Measurements from ENCODE around the gene MCAM. TPM values are rescaled to one million over a fixed set of nuclear protein-coding genes. Genes with fewer than 3 reads are reported as not detected.
A peak's percentile ranks its signal among the peaks of the same experiment; 100 is the strongest.

Gene MCAM
- total and polyA plus RNA-seq, 4 donors, result 51.9 to 174 (median 124) TPM

DNA sequence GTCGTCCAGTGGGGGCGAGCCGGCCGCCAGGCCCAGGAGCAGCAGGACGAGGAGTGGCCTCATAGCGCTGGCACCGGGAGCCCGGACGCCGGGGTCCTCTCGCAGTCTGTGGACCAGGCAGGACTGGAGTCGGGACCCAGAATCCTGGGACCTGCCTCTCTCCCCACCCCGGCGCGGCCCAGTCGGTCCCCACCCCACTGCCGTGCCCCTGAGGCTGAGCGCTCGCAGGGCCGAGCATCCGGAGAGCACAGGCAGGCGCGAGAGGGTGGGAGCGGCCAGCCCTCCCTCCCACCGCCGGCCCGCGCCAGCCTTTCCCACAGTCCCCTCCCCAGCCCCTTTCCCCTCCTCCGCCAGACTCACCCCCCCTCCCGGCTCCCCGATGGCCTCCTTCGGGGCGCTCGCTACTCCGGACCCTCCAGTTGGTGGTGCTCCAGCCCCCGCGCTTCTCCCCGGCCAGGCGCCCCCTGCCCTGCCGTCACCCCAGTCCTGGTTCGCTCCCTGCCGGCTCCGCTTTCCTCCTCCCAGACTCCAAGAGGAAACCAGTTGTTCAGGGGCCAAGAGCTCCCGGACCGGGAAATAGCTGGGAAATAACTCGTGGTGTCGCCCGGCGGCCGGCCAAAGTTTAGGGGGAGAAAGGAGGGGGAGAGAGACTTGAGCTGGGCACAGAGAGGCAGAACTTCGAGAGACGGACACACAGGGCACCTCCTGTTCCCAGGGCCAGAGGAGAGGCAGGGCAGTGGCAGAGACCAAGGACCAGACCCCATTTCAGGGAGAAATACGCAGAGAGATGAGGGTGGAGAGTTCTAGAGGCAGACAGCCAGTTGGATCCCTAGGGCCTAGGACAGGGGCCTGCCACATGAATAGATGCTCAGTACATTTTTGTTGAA is 23.6 kb upstream of the MCAM start, which contains the start of gene C1QTNF5:
Gene C1QTNF5, minus strand, starts transcription at position 549 of the 887 bp plus-strand sequence. Its CDS starts 486 bp downstream, at position 63.
- WGBS, 2 donors, result 4% methylated on average over 40 to 53 of the region's 53 CpGs
- ATAC-seq (ENCODE audit: insufficient read depth, low FRiP score) (peak; percentile 23), DNase-seq (peak; percentile 95 to 97 (median 97))
- Histone ChIP-seq H3K4me3 (peak within 1 kb of the TSS; percentile 52), H3K36me3 (ENCODE audit: control insufficient read depth in 4 of 4, insufficient read depth in 4 of 4, low read length in 4 of 4) (peaks cover 0 to 7% (median 3%) of the 10 kb centered on the region in 4 donors), H3K27me3 (ENCODE audit: control insufficient read depth in 3 of 3, insufficient read depth in 3 of 3, low read length in 2 of 3) (no peaks in the 10 kb centered on the region), H3K4me1 (ENCODE audit: control insufficient read depth in 5 of 5, insufficient read depth in 5 of 5, low read length in 5 of 5) (peaks cover 0 to 47% (median 11%) of the 10 kb centered on the region in 5 donors), H3K27ac (ENCODE audit: low read depth in 1 of 2, low read length in 1 of 2) (peak within 1 kb of the TSS; percentile 90 to 91), H3K9ac (ENCODE audit: insufficient read depth in 1 of 2, low read length in 2 of 2) (peak within 1 kb of the TSS; percentile 25 to 58), H3K9me3 (ENCODE audit: control insufficient read depth in 4 of 4, insufficient read depth in 3 of 4, low read length in 3 of 4) (no peaks in the 10 kb centered on the region)
- TF ChIP-seq, protein P1, sequence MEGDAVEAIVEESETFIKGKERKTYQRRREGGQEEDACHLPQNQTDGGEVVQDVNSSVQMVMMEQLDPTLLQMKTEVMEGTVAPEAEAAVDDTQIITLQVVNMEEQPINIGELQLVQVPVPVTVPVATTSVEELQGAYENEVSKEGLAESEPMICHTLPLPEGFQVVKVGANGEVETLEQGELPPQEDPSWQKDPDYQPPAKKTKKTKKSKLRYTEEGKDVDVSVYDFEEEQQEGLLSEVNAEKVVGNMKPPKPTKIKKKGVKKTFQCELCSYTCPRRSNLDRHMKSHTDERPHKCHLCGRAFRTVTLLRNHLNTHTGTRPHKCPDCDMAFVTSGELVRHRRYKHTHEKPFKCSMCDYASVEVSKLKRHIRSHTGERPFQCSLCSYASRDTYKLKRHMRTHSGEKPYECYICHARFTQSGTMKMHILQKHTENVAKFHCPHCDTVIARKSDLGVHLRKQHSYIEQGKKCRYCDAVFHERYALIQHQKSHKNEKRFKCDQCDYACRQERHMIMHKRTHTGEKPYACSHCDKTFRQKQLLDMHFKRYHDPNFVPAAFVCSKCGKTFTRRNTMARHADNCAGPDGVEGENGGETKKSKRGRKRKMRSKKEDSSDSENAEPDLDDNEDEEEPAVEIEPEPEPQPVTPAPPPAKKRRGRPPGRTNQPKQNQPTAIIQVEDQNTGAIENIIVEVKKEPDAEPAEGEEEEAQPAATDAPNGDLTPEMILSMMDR (IDR thresholded peaks at IDR 0.05; ENCODE audit: control extremely low read depth, extremely low read depth), result no peak

DNA sequence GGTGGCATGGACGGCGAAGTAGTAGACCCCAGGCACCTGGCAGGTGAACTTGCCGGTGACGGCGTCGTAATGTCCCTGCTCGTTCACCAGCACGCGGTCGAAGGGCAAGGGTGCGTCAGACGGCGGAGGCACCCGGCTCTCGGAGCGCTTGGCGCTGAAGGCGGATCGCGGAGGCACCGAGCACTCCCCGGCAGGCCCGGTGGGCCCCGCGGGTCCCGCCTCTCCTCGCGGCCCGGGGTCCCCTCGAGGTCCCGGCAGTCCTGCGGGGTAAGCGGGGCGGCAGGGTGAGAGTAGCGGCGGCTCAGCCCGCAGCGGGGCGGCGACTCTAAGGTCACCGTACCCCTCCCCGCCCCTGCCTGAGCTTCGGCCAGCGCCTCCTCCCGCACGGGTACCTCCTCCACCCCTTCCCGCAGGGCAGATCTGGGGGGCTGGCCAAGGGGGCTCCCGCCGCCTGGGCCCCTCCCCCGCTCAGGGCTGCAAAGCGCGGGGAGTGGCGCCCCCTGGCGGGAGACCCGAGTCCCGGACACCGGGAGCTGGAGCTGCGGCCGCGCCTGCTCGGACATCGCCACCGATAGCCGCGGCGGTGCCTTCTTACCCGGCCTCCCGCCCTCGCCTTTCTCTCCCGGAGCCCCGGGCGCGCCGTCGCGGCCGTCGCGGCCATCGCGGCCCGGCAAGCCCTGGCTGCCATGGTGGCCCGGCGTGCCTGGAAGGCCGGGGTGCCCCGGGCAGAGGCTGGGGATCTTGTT is 22.8 kb upstream of the MCAM start:
- H3K36me3 ChIP-seq (ENCODE audit: control insufficient read depth in 4 of 4, insufficient read depth in 4 of 4, low read length in 4 of 4), result peaks cover 0 to 7% (median 3%) of the 10 kb centered on the region in 4 donors
- ATAC-seq (ENCODE audit: insufficient read depth, low FRiP score) (peak; percentile 77), DNase-seq (peak; percentile 83 to 86 (median 86))
- no peaks in the 10 kb centered on the region for H3K9me3 ChIP-seq (ENCODE audit: control insufficient read depth in 4 of 4, insufficient read depth in 3 of 4, low read length in 3 of 4)
- peaks cover 0 to 55% (median 18%) of the 10 kb centered on the region in 5 donors for H3K4me1 ChIP-seq (ENCODE audit: control insufficient read depth in 5 of 5, insufficient read depth in 5 of 5, low read length in 5 of 5)
- peak overlapping the region in 1 of 2 donors; percentile 25 for H3K9ac ChIP-seq (ENCODE audit: insufficient read depth in 1 of 2, low read length in 2 of 2)
- TF ChIP-seq, protein P1 (IDR thresholded peaks at IDR 0.05; ENCODE audit: control extremely low read depth, extremely low read depth), result peak; percentile 28
- H3K4me3 ChIP-seq, result peak overlapping the region; percentile 52
- H3K27ac ChIP-seq (ENCODE audit: low read depth in 1 of 2, low read length in 1 of 2), result peak overlapping the region; percentile 90 to 91
- 5% methylated on average over 61 to 86 of the region's 86 CpGs for WGBS, 2 donors
- H3K27me3 ChIP-seq (ENCODE audit: control insufficient read depth in 3 of 3, insufficient read depth in 3 of 3, low read length in 2 of 3), result no peaks in the 10 kb centered on the region

DNA sequence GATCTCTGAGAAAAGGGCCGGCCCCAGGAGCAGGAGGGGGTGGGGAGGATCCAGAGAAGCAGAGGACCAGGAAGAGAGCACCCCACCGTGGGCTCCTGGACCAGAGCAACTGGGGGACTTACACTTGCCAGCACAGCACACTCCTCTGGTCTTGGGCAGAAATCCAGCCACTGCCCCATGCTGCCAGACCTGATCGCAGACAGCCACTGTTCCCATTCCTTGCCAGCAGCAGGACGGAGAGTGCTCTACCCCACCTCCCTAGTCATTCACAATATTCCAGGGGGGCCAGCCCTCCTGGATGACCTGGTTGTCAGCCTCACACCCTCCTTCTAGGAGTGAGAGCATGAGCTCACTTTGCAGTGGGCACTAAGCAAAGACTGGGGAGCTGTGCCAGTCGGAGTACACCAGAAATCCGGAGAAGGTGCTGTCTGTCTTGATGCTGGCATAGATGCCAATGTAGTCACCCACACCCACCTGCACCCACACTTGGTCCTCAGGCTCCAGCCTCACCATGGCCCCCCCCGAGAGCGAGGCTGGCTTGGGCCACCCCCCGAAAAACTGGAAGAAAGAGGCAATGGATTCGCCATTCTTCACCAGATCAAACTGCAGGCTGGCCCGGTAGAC is 22.1 kb upstream of the MCAM start:
- Histone ChIP-seq H3K4me3 (peak overlapping the region; percentile 52), H3K4me1 (ENCODE audit: control insufficient read depth in 5 of 5, insufficient read depth in 5 of 5, low read length in 5 of 5) (peaks cover 0 to 55% (median 18%) of the 10 kb centered on the region in 5 donors), H3K36me3 (ENCODE audit: control insufficient read depth in 4 of 4, insufficient read depth in 4 of 4, low read length in 4 of 4) (peaks cover 0 to 7% (median 3%) of the 10 kb centered on the region in 4 donors), H3K9me3 (ENCODE audit: control insufficient read depth in 4 of 4, insufficient read depth in 3 of 4, low read length in 3 of 4) (no peaks in the 10 kb centered on the region), H3K9ac (ENCODE audit: insufficient read depth in 1 of 2, low read length in 2 of 2) (no peak overlapping the region), H3K27ac (ENCODE audit: low read depth in 1 of 2, low read length in 1 of 2) (peak overlapping the region in 1 of 2 donors; percentile 90), H3K27me3 (ENCODE audit: control insufficient read depth in 3 of 3, insufficient read depth in 3 of 3, low read length in 2 of 3) (no peaks in the 10 kb centered on the region)
- 53 to 58% methylated on average over 11 of the region's 11 CpGs for WGBS, 2 donors
- TF ChIP-seq, protein P1 (IDR thresholded peaks at IDR 0.05; ENCODE audit: control extremely low read depth, extremely low read depth), result no peak
- ATAC-seq (ENCODE audit: insufficient read depth, low FRiP score) (no peak), DNase-seq (peak in 2 of 3 donors; percentile 30 to 41)
